Right lobe of liver (tissue), 6 donors: ENCODE results near the gene SESTD1. TPM values are rescaled to one million over a fixed set of nuclear protein-coding genes. Genes with fewer than 3 reads are reported as not detected.
"Not testable (repeated sequence)": the region's sequence is repeated elsewhere in the genome, so short reads cannot be mapped to it uniquely, and the experiment has no call there.

Experiments
- ATAC-seq, 4 donors: fragments of 200-7000 bp; cut with Tn5 transposase; one replicate each; pipeline ENCODE4 v1.9.1; 2020; ENCODE audit warnings: mild to moderate bottlenecking in 4 of 4, moderate library complexity in 4 of 4
- DNase-seq, 3 donors: peaks; one replicate each; pipeline ENCODE4 v3.0.0-alpha.2; 2020
- H3K27ac ChIP-seq, 3 donors: fragments of 200-600 bp; one replicate each; pipeline ENCODE4 v1.8.0; 2022
- H3K27me3 ChIP-seq, 2 donors: fragments of 200-600 bp; one replicate each; pipeline ENCODE4 v1.8.0; 2022
- H3K36me3 ChIP-seq, 4 donors: fragments of 200-600 bp; sonication (generic) in 1 of 4; one replicate each; pipeline versions ENCODE4 v1.5.1 to v1.8.0; 2017 to 2022; ENCODE audit warnings: control low read depth in 1 of 4
- H3K4me1 ChIP-seq, 4 donors: fragments of 200-600 bp; sonication (generic) in 1 of 4; one replicate each; pipeline versions ENCODE4 v1.5.1 to v1.8.0; 2017 to 2022; ENCODE audit warnings: control low read depth in 1 of 4
- H3K4me3 ChIP-seq, 3 donors: fragments of 200-600 bp; one replicate each; pipeline ENCODE4 v1.8.0; 2022
- H3K9me3 ChIP-seq, 4 donors: fragments of 200-600 bp; sonication (generic) in 1 of 4; one replicate each; pipeline versions ENCODE4 v1.5.1 to v1.8.0; 2017 to 2022; ENCODE audit warnings: control low read depth in 1 of 4
- CTCF ChIP-seq, 4 donors: fragments of 200-600 bp in 3 of 4; fragments of 450-650 bp in 1 of 4; IDR thresholded peaks; one replicate each; pipeline versions ENCODE4 v1.5.1 to v1.8.0; 2016 to 2022; ENCODE audit warnings: antibody characterized with exemption in 4 of 4, mild to moderate bottlenecking in 2 of 4
- POLR2A ChIP-seq: fragments of 450-650 bp; IDR thresholded peaks from one replicate; pipeline ENCODE4 v1.6.1; 2017; ENCODE audit warnings: antibody characterized with exemption, mild to moderate bottlenecking
- WGBS: methylation state at CpG from one replicate; pipeline ENCODE4 v1.1.6; 2018; ENCODE audit warnings: low coverage, low lambda C conversion rate; ENCODE audit not compliant: insufficient coverage; ENCODE audit errors: missing lambda C conversion rate; 5-methylcytosine and 5-hydroxymethylcytosine counted together
- intact Hi-C, 2 donors: fragments of 100-400 bp; cut with DNase I; formaldehyde crosslinking; loops; one replicate each; pipeline versions ENCODE4 v1.11.2 to v1.14.1; 2022
- total RNA-seq, 6 experiments: library from RNA; depleted of rRNA in 2 of 6; stranded (reverse); fragments of >200 nt in 2 of 6; fragmentation: NEBNext Ultra II Directional in 3 of 6; extraction: Animal tissue kit (Norgen Biotek cat#: 25700) in 3 of 6; gene quantifications; one replicate each; pipeline versions ENCODE4 v1.1.0 to v1.2.4, GENCODE V29; 2016 to 2023
- donor health status: DM: no; HTN: yes; CAD: no.
- donor health status: DM: no; HTN: no; CAD: no.
- donor health status: DM: no; HTN: no; CAD: no.
- donor health status: DM: no; HTN: yes; CAD: no.
- donor health status: DM: no; HTN: yes; CAD: no.

SESTD1 gene
- total RNA-seq, 6 experiments from 2014 or later: 5.8 to 27.9 (median 12.8) TPM

- WGBS: 65% methylated on average over 1 of the region's 1 CpG
- Histone ChIP-seq H3K4me1 (peaks cover 0 to 4% (median 0%) of the 10 kb centered on the region in 4 donors), H3K36me3 (no peaks in the 10 kb centered on the region), H3K27ac (no peak overlapping the region), H3K9me3 (no peaks in the 10 kb centered on the region), H3K27me3 (no peaks in the 10 kb centered on the region), H3K4me3 (no peak overlapping the region)
- no peak for ATAC-seq
- intact Hi-C loops: no loop called here
- no peak for DNase-seq
- no peak for TF ChIP-seq POLR2A
- TF ChIP-seq CTCF (IDR thresholded peaks at IDR 0.05): no peak
Measured at GRCh38 chr2:179250848-179251504, 13.7 kb downstream of the SESTD1 start.

- WGBS: 63% methylated on average over 3 of the region's 3 CpGs
- TF ChIP-seq POLR2A (no peak), CTCF (IDR thresholded peaks at IDR 0.05) (no peak)
- no peak overlapping the region for H3K4me3 ChIP-seq
- no peak for DNase-seq
- H3K4me1 ChIP-seq: no peaks in the 10 kb centered on the region
- no peaks in the 10 kb centered on the region for H3K9me3 ChIP-seq
- no peaks in the 10 kb centered on the region for H3K27me3 ChIP-seq
- H3K36me3 ChIP-seq: no peaks in the 10 kb centered on the region
- no peak for ATAC-seq
- no peak overlapping the region for H3K27ac ChIP-seq
- intact Hi-C loops: no loop called here
Measured at GRCh38 chr2:179250095-179250494, 14.5 kb downstream of the SESTD1 start.

- no peak for DNase-seq
- no peak overlapping the region for H3K27ac ChIP-seq
Measured at GRCh38 chr2:179248024-179248348, 16.6 kb downstream of the SESTD1 start.

GRCh38 chr2:179247318-179248023, 17.2 kb downstream of the SESTD1 start:
- 43% methylated on average over 2 of the region's 2 CpGs for WGBS
- H3K4me3 ChIP-seq: no peak overlapping the region
- ATAC-seq (no peak), DNase-seq (no peak)
- H3K4me1 ChIP-seq: no peaks in the 10 kb centered on the region
- intact Hi-C loops: no loop called here
- no peaks in the 10 kb centered on the region for H3K9me3 ChIP-seq
- TF ChIP-seq CTCF (IDR thresholded peaks at IDR 0.05): no peak
- H3K36me3 ChIP-seq: no peaks in the 10 kb centered on the region
- H3K27ac ChIP-seq: no peak overlapping the region
- H3K27me3 ChIP-seq: no peaks in the 10 kb centered on the region

More at GRCh38 chr2:179248024-179248348, 16.6 kb downstream of the SESTD1 start:
- intact Hi-C loops: no loop called here
- TF ChIP-seq POLR2A (no peak), CTCF (IDR thresholded peaks at IDR 0.05) (no peak)
- H3K36me3 ChIP-seq: no peaks in the 10 kb centered on the region
- no peak for ATAC-seq
- 69% methylated on average over 1 of the region's 1 CpG for WGBS
- H3K27me3 ChIP-seq: no peaks in the 10 kb centered on the region
- no peaks in the 10 kb centered on the region for H3K9me3 ChIP-seq
- no peak overlapping the region for H3K4me3 ChIP-seq
- no peaks in the 10 kb centered on the region for H3K4me1 ChIP-seq

- WGBS: 83% methylated on average over 10 of the region's 10 CpGs
- H3K9me3 ChIP-seq, H3K4me3 ChIP-seq, H3K4me1 ChIP-seq, H3K27me3 ChIP-seq, ATAC-seq, H3K27ac ChIP-seq, DNase-seq, intact Hi-C loops, H3K36me3 ChIP-seq: not testable (repeated sequence)
Measured at GRCh38 chr2:179245843-179246242, 18.8 kb downstream of the SESTD1 start.
